IMR-90 (cell line): ENCODE results near the gene ACTRT2. TPM values are rescaled to one million over a fixed set of nuclear protein-coding genes. Genes with fewer than 3 reads are reported as not detected.

Source experiments
- ATAC-seq: fragments of 200-7000 bp; cut with Tn5 transposase; 2 replicates; pipeline ENCODE4 v1.9.1; 2020; ENCODE audit warnings: low read depth, mild to moderate bottlenecking, moderate library complexity
- BruUV-seq: library from RNA; stranded (reverse); fragments of 400-500 nt; replicated peaks from 2 replicates; lab custom pipeline; 2021; lab: Mats Ljungman, UMichigan
- CTCF ChIA-PET: fragments of 300-600 bp; formaldehyde crosslinking; extraction: SDS; loops from one replicate; lab custom pipeline; 2021; ENCODE audit warnings: antibody characterized with exemption; lab: Yijun Ruan, JAX
- POLR2A ChIA-PET: fragments of 300-600 bp; sonication (Branson Sonifier 250); formaldehyde crosslinking; loops from one replicate; lab custom pipeline; 2022; ENCODE audit warnings: antibody characterized with exemption; ENCODE audit not compliant: unreplicated experiment; lab: Charles Lee
- DNase-seq: peaks from one replicate; pipeline ENCODE4 v3.0.0; 2013
- H2AFZ ChIP-seq: replicated peaks from 2 replicates; pipeline ENCODE3; 2013; ENCODE audit warnings: low read length, mild to moderate bottlenecking; ENCODE audit not compliant: poor library complexity
- H2AK5ac ChIP-seq: 2 replicates; pipeline ENCODE4 v1.6.1; 2013; ENCODE audit warnings: low read depth, low read length, inconsistent platforms
- H2AK9ac ChIP-seq: replicated peaks from 2 replicates; pipeline ENCODE3; 2013; ENCODE audit warnings: mild to moderate bottlenecking, low read depth, low read length, moderate library complexity; ENCODE audit not compliant: poor library complexity
- H2BK120ac ChIP-seq: 2 replicates; pipeline ENCODE4 v1.6.1; 2013; ENCODE audit warnings: low read depth, low read length, inconsistent platforms
- H2BK15ac ChIP-seq: 3 replicates; pipeline ENCODE4 v1.6.1; 2013; ENCODE audit warnings: low read depth, low read length, inconsistent platforms
- H2BK20ac ChIP-seq: 2 replicates; pipeline ENCODE4 v1.6.1; 2013; ENCODE audit warnings: low read depth, mild to moderate bottlenecking, inconsistent platforms, low read length, moderate library complexity
- H2BK5ac ChIP-seq: 2 replicates; pipeline ENCODE4 v1.6.1; 2013; ENCODE audit warnings: mild to moderate bottlenecking, low read depth, low read length, inconsistent platforms; ENCODE audit not compliant: poor library complexity, severe bottlenecking
- H3K14ac ChIP-seq: replicated peaks from 2 replicates; pipeline ENCODE4 v1.6.1; 2013; ENCODE audit warnings: low read depth, low read length, inconsistent platforms
- H3K18ac ChIP-seq: 2 replicates; pipeline ENCODE4 v1.6.1; 2013; ENCODE audit warnings: low read depth, low read length, control low read depth
- H3K23ac ChIP-seq: 2 replicates; pipeline ENCODE4 v1.6.1; 2013; ENCODE audit warnings: low read depth, low read length, inconsistent platforms
- H3K27ac ChIP-seq: 2 replicates; pipeline ENCODE4 v1.5.1; 2013; ENCODE audit warnings: mild to moderate bottlenecking, control low read depth, low read length; ENCODE audit not compliant: insufficient read depth
- H3K27me3 ChIP-seq: 2 replicates; pipeline ENCODE4 v1.6.1; 2013; ENCODE audit warnings: low read length; ENCODE audit not compliant: control insufficient read depth, insufficient read depth
- H3K36me3 ChIP-seq: 2 replicates; pipeline ENCODE4 v1.6.1; 2013; ENCODE audit warnings: low read length, mixed read lengths; ENCODE audit not compliant: control insufficient read depth, insufficient read depth
- H3K4ac ChIP-seq: 2 replicates; pipeline ENCODE4 v1.6.1; 2013; ENCODE audit warnings: low read depth, low read length, inconsistent platforms
- H3K4me1 ChIP-seq: 2 replicates; pipeline ENCODE4 v1.6.1; 2013; ENCODE audit warnings: low read length, mixed read lengths; ENCODE audit not compliant: control insufficient read depth, insufficient read depth
- H3K4me2 ChIP-seq: 2 replicates; pipeline ENCODE4 v1.6.1; 2013; ENCODE audit warnings: low read depth, mild to moderate bottlenecking, control low read depth, low read length, moderate library complexity
- H3K4me3 ChIP-seq: 2 replicates; pipeline ENCODE4 v1.5.1; 2013; ENCODE audit warnings: low read depth, mild to moderate bottlenecking, control low read depth, low read length, moderate library complexity; ENCODE audit not compliant: insufficient read depth
- H3K56ac ChIP-seq: 2 replicates; pipeline ENCODE4 v1.6.1; 2013; ENCODE audit warnings: low read length, inconsistent platforms; ENCODE audit not compliant: insufficient read depth; ENCODE audit errors: extremely low read depth
- H3K79me1 ChIP-seq, 2 experiments: 2 replicates each; pipeline ENCODE4 v1.6.1; 2013; ENCODE audit warnings: low read length in 2 of 2, inconsistent platforms in 1 of 2, low read depth in 1 of 2
- H3K9ac ChIP-seq: 2 replicates; pipeline ENCODE4 v1.6.1; 2013; ENCODE audit warnings: low read depth, low read length, control low read depth
- H3K9me1 ChIP-seq: 2 replicates; pipeline ENCODE4 v1.6.1; 2013; ENCODE audit warnings: low read length, inconsistent platforms; ENCODE audit not compliant: insufficient read depth
- H3K9me3 ChIP-seq: 2 replicates; pipeline ENCODE4 v1.6.1; 2013; ENCODE audit warnings: low read length; ENCODE audit not compliant: control insufficient read depth, insufficient read depth
- H4K20me1 ChIP-seq: 2 replicates; pipeline ENCODE4 v1.6.1; 2013; ENCODE audit warnings: low read length, inconsistent platforms; ENCODE audit not compliant: insufficient read depth
- H4K5ac ChIP-seq: 2 replicates; pipeline ENCODE4 v1.6.1; 2013; ENCODE audit warnings: mild to moderate bottlenecking, low read depth, low read length, control low read depth
- H4K8ac ChIP-seq, 2 experiments: 2 replicates each; pipeline ENCODE4 v1.6.1; 2013; ENCODE audit warnings: low read depth in 2 of 2, low read length in 2 of 2, control low read depth in 1 of 2, inconsistent platforms in 1 of 2
- H4K91ac ChIP-seq: 2 replicates; pipeline ENCODE4 v1.6.1; 2013; ENCODE audit warnings: low read depth, low read length, inconsistent platforms; ENCODE audit not compliant: insufficient read depth
- BHLHE40 ChIP-seq: fragments of 150-350 bp; IDR thresholded peaks from 2 replicates; pipeline ENCODE4 v1.6.1; 2016; ENCODE audit warnings: mild to moderate bottlenecking, low read depth, low read length
- CEBPB ChIP-seq: IDR thresholded peaks from 2 replicates; pipeline ENCODE4 v1.6.1; 2012; ENCODE audit warnings: low read depth, low read length, improper control_type of control experiment
- CHD1 ChIP-seq: IDR thresholded peaks from 2 replicates; pipeline ENCODE4 v1.6.1; 2012; ENCODE audit warnings: low read depth, low read length, improper control_type of control experiment
- CTCF ChIP-seq: conservative IDR thresholded peaks from 2 replicates; pipeline ENCODE4 v1.5.1; 2012; ENCODE audit warnings: mild to moderate bottlenecking, low read depth, low read length, improper control_type of control experiment
- ELK1 ChIP-seq: fragments of 150-350 bp; IDR thresholded peaks from 2 replicates; pipeline ENCODE4 v1.6.1; 2016; ENCODE audit warnings: low read depth, mild to moderate bottlenecking, low read length, moderate library complexity, borderline replicate concordance
- FOS ChIP-seq: fragments of 150-350 bp; IDR thresholded peaks from 2 replicates; pipeline ENCODE4 v1.6.1; 2016; ENCODE audit warnings: low read depth, low read length
- MAFK ChIP-seq: IDR thresholded peaks from 2 replicates; pipeline ENCODE4 v1.6.1; 2012; ENCODE audit warnings: low read depth, low read length, improper control_type of control experiment
- MAZ ChIP-seq: IDR thresholded peaks from 2 replicates; pipeline ENCODE4 v1.6.1; 2012; ENCODE audit warnings: low read depth, mild to moderate bottlenecking, low read length, improper control_type of control experiment, moderate library complexity, borderline replicate concordance
- MXI1 ChIP-seq: IDR thresholded peaks from 2 replicates; pipeline ENCODE4 v1.6.1; 2012; ENCODE audit warnings: low read depth, mild to moderate bottlenecking, low read length, moderate library complexity, borderline replicate concordance
- NFE2L2 ChIP-seq: fragments of 150-350 bp; IDR thresholded peaks from 2 replicates; pipeline ENCODE4 v1.6.1; 2016; ENCODE audit warnings: low read depth, mild to moderate bottlenecking, low read length
- POLR2A ChIP-seq: IDR thresholded peaks from 2 replicates; pipeline ENCODE4 v1.6.1; 2012; ENCODE audit warnings: mild to moderate bottlenecking, low read depth, low read length
- RAD21 ChIP-seq: IDR thresholded peaks from 2 replicates; pipeline ENCODE4 v1.6.1; 2012; ENCODE audit warnings: low read length, improper control_type of control experiment
- RCOR1 ChIP-seq: IDR thresholded peaks from 2 replicates; pipeline ENCODE4 v1.6.1; 2012; ENCODE audit warnings: mild to moderate bottlenecking, low read length, improper control_type of control experiment; ENCODE audit not compliant: insufficient replicate concordance
- RFX5 ChIP-seq: IDR thresholded peaks from 2 replicates; pipeline ENCODE4 v1.8.0; 2012; ENCODE audit warnings: low read depth, mild to moderate bottlenecking, low read length, moderate library complexity
- SMC3 ChIP-seq: fragments of 150-350 bp; IDR thresholded peaks from 2 replicates; pipeline ENCODE4 v1.6.1; 2016; ENCODE audit warnings: low read depth, mild to moderate bottlenecking, antibody characterized with exemption, low read length, moderate library complexity
- WGBS, 2 experiments: methylation state at CpG; one replicate each; pipeline versions ENCODE4 v1.1.5 to v1.1.7; 2013; ENCODE audit warnings: missing lambda C conversion rate in 2 of 2; ENCODE audit not compliant: insufficient read length in 1 of 2; ENCODE audit errors: extremely low coverage in 2 of 2; 5-methylcytosine and 5-hydroxymethylcytosine counted together
- dilution Hi-C: fragments of 300-500 bp; cut with HindIII; formaldehyde crosslinking; loops from one replicate; pipeline ENCODE4 v1.14.3; 2018; ENCODE audit warnings: low sequenced_read_pairs; ENCODE audit not compliant: unreplicated experiment
- in situ Hi-C: fragments of 300-500 bp; cut with MboI; formaldehyde crosslinking; loops from 3 replicates; pipeline ENCODE4 v1.14.3; 2019; ENCODE audit warnings: low sequenced_read_pairs, inconsistent platforms, mixed read lengths
- intact Hi-C: fragments of 100-400 bp; cut with micrococcal nuclease; formaldehyde crosslinking; loops from 2 replicates; pipeline ENCODE4 v1.10.0; 2022
- polyA plus RNA-seq, 3 experiments: library from polyadenylated mRNA; depleted of rRNA; stranded (reverse); fragments of >200 nt; gene quantifications; 2 replicates each; pipeline ENCODE4 v1.2.3, GENCODE V29; 2012; ENCODE audit warnings: low replicate concordance in 1 of 3
- total RNA-seq: library from RNA; depleted of rRNA; stranded (reverse); fragments of >200 nt; gene quantifications from 2 replicates; pipeline ENCODE4 v1.2.3, GENCODE V29; 2012
- TF ChIP-seq, protein P1 (sequence below): fragments of 150-350 bp; IDR thresholded peaks from 2 replicates; pipeline ENCODE4 v1.6.1; 2017; ENCODE audit warnings: mild to moderate bottlenecking, antibody characterized with exemption, low read length, low read depth

ACTRT2 gene
- total and polyA plus RNA-seq, 2 of the 4 experiments (the other 2 are of a cell fraction), result not detected

GRCh38 chr1:2998503-2999100 lies 22.7 kb upstream of the ACTRT2 start:
- Histone ChIP-seq H3K18ac (no peak overlapping the region), H3K36me3 (no peaks in the 10 kb centered on the region), H3K27me3 (no peaks in the 10 kb centered on the region), H3K9me1 (no peaks in the 10 kb centered on the region), H3K9ac (no peak overlapping the region), H2AFZ (no peak overlapping the region), H3K56ac (no peak overlapping the region), H3K9me3 (peaks cover 44% of the 10 kb centered on the region), H3K4ac (no peak overlapping the region), H3K27ac (no peak overlapping the region), H2BK5ac (no peak overlapping the region), H3K4me3 (no peak overlapping the region), H4K20me1 (no peaks in the 10 kb centered on the region), H2BK15ac (no peak overlapping the region), H2BK120ac (no peak overlapping the region), H2AK5ac (no peak overlapping the region), H3K14ac (no peak overlapping the region), H3K79me1 (no peaks in the 10 kb centered on the region), H4K91ac (no peak overlapping the region), H4K8ac (no peak overlapping the region), H4K5ac (no peak overlapping the region), H3K4me1 (no peaks in the 10 kb centered on the region), H2BK20ac (no peak overlapping the region), H3K4me2 (no peak overlapping the region), H3K23ac (no peak overlapping the region), H2AK9ac (no peak overlapping the region)
- ATAC-seq (no peak), DNase-seq (no peak)
- no TSS peak for BruUV-seq
- ChIA-PET POLR2A (no interaction called here), CTCF (no interaction called here)
- dilution Hi-C loops (no loop called here), in situ Hi-C loops (no loop called here), intact Hi-C loops (no loop called here)
- TF ChIP-seq MAZ (no peak), BHLHE40 (no peak), CEBPB (no peak), NFE2L2 (no peak), SMC3 (no peak), RCOR1 (no peak), FOS (no peak), RFX5 (no peak), CHD1 (no peak), MXI1 (no peak), MAFK (no peak), CTCF (no peak), ELK1 (no peak), RAD21 (no peak), POLR2A (no peak)
- TF ChIP-seq, protein P1, sequence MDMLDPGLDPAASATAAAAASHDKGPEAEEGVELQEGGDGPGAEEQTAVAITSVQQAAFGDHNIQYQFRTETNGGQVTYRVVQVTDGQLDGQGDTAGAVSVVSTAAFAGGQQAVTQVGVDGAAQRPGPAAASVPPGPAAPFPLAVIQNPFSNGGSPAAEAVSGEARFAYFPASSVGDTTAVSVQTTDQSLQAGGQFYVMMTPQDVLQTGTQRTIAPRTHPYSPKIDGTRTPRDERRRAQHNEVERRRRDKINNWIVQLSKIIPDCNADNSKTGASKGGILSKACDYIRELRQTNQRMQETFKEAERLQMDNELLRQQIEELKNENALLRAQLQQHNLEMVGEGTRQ, result no peak
- 31% methylated on average over 3 of the region's 9 CpGs; no CpG with 5 or more reads in 1 of the 2 experiments for WGBS, 2 experiments
